Measurements from ENCODE around the gene PHACTR1. TPM values are rescaled to one million over a fixed set of nuclear protein-coding genes. Genes with fewer than 3 reads are reported as not detected.

PHACTR1 gene
- total and polyA plus RNA-seq, 12 donors: 0.77 to 16.0 (median 3.5) TPM

GRCh38 chr6:12800120-12800519, 83.6 kb downstream of the PHACTR1 start:
- no peak overlapping the region for H3K4me3 ChIP-seq
- no peaks in the 10 kb centered on the region for H3K9me3 ChIP-seq (replicated peaks in 1 of 3)
- intact Hi-C loops (cut with DNase I): no loop called here
- TF ChIP-seq POLR2A (IDR thresholded peaks at IDR 0.05) (no peak), CTCF (IDR thresholded peaks at IDR 0.05) (no peak)
- peaks cover 12% of the 10 kb centered on the region for H3K27me3 ChIP-seq
- no peak for DNase-seq
- H3K36me3 ChIP-seq (replicated peaks in 1 of 2): no peaks in the 10 kb centered on the region
- WGBS, 4 donors: 24 to 66% (median 34%) methylated on average over 1 of the region's 1 CpG
- no peak overlapping the region for H3K27ac ChIP-seq
- H3K4me1 ChIP-seq (replicated peaks in 1 of 2): no peaks in the 10 kb centered on the region

- TF ChIP-seq CTCF (IDR thresholded peaks at IDR 0.05) (no peak), POLR2A (IDR thresholded peaks at IDR 0.05) (no peak)
- DNase-seq: no peak
- H3K27me3 ChIP-seq: peaks cover 12% of the 10 kb centered on the region
- H3K36me3 ChIP-seq (replicated peaks in 1 of 2): no peaks in the 10 kb centered on the region
- no peak overlapping the region for H3K4me3 ChIP-seq
- no peak overlapping the region for H3K27ac ChIP-seq
- 61 to 71% (median 62%) methylated on average over 3 of the region's 3 CpGs for WGBS, 4 donors
- no peaks in the 10 kb centered on the region for H3K9me3 ChIP-seq (replicated peaks in 1 of 3)
- no peaks in the 10 kb centered on the region for H3K4me1 ChIP-seq (replicated peaks in 1 of 2)
- intact Hi-C loops (cut with DNase I): no loop called here
Observed at GRCh38 chr6:12801141-12801540, 84.6 kb downstream of the PHACTR1 start.

GRCh38 chr6:12802440-12802839, 85.9 kb downstream of the PHACTR1 start:
- no peaks in the 10 kb centered on the region for H3K36me3 ChIP-seq (replicated peaks in 1 of 2)
- H3K4me3 ChIP-seq: no peak overlapping the region
- WGBS, 4 donors: 67 to 84% (median 82%) methylated on average over 4 of the region's 4 CpGs
- H3K4me1 ChIP-seq (replicated peaks in 1 of 2): no peaks in the 10 kb centered on the region
- no peak for TF ChIP-seq POLR2A (IDR thresholded peaks at IDR 0.05)
- TF ChIP-seq CTCF (IDR thresholded peaks at IDR 0.05): no peak
- H3K27me3 ChIP-seq: peaks cover 12% of the 10 kb centered on the region
- H3K9me3 ChIP-seq (replicated peaks in 1 of 3): no peaks in the 10 kb centered on the region
- intact Hi-C loops (cut with DNase I): no loop called here
- DNase-seq: no peak
- H3K27ac ChIP-seq: no peak overlapping the region

- Histone ChIP-seq H3K36me3 (replicated peaks in 1 of 2) (no peaks in the 10 kb centered on the region), H3K27ac (no peak overlapping the region), H3K4me3 (no peak overlapping the region), H3K4me1 (replicated peaks in 1 of 2) (no peaks in the 10 kb centered on the region), H3K9me3 (replicated peaks in 1 of 3) (no peaks in the 10 kb centered on the region), H3K27me3 (peaks cover 9% of the 10 kb centered on the region)
- DNase-seq: no peak
- no peak for TF ChIP-seq CTCF (IDR thresholded peaks at IDR 0.05)
- intact Hi-C loops (cut with DNase I): no loop called here
- 44 to 56% (median 55%) methylated on average over 3 of the region's 3 CpGs for WGBS, 4 donors
Observed at GRCh38 chr6:12803486-12803885, 86.9 kb downstream of the PHACTR1 start.
